ENCODE results near the gene TET2.

Gene TET2

GRCh38 chr4:105122350-105122749 is 24.3 kb upstream of the TET2 start:
- DNase-seq = no peak
- Histone ChIP-seq H3K4me1 (ENCODE audit: control insufficient read depth, insufficient read depth, low read length, poor library complexity, severe bottlenecking) (no peaks in the 10 kb centered on the region), H3K27ac (ENCODE audit: insufficient read depth, low read length, poor library complexity, severe bottlenecking) (no peak overlapping the region), H3K27me3 (replicated peaks; ENCODE audit: control insufficient read depth, insufficient read depth, low read length, poor library complexity, severe bottlenecking) (no peaks in the 10 kb centered on the region), H3K4me3 (ENCODE audit: insufficient read depth, low read depth, low read length, poor library complexity, severe bottlenecking) (no peak overlapping the region), H3K36me3 (ENCODE audit: control insufficient read depth, insufficient read depth, low read length) (no peaks in the 10 kb centered on the region), H3K9me3 (ENCODE audit: control insufficient read depth, low read length) (no peaks in the 10 kb centered on the region)

GRCh38 chr4:105126311-105127169 is 20.1 kb upstream of the TET2 start:
- Histone ChIP-seq H3K4me3 (ENCODE audit: insufficient read depth, low read depth, low read length, poor library complexity, severe bottlenecking) (no peak overlapping the region), H3K36me3 (ENCODE audit: control insufficient read depth, insufficient read depth, low read length) (no peaks in the 10 kb centered on the region), H3K9me3 (ENCODE audit: control insufficient read depth, low read length) (no peaks in the 10 kb centered on the region), H3K27ac (ENCODE audit: insufficient read depth, low read length, poor library complexity, severe bottlenecking) (no peak overlapping the region), H3K27me3 (replicated peaks; ENCODE audit: control insufficient read depth, insufficient read depth, low read length, poor library complexity, severe bottlenecking) (no peaks in the 10 kb centered on the region), H3K4me1 (ENCODE audit: control insufficient read depth, insufficient read depth, low read length, poor library complexity, severe bottlenecking) (no peaks in the 10 kb centered on the region)
- DNase-seq = no peak

DNA sequence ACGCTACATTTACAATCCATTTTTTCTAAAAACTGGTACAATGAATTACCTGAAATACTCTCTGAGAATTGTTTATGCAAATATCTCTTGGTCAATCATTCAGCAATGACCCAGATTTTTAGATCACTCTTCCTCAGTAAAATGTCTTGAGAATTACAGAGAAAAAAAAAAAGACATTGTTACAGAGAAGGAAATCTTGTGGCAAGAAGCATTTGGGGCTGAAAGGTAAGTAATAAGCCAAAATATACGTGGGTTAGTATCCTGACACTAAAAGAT is 19.6 kb upstream of the TET2 start:
- Histone ChIP-seq H3K4me3 (ENCODE audit: insufficient read depth, low read depth, low read length, poor library complexity, severe bottlenecking) (no peak overlapping the region), H3K9me3 (ENCODE audit: control insufficient read depth, low read length) (no peaks in the 10 kb centered on the region), H3K27me3 (replicated peaks; ENCODE audit: control insufficient read depth, insufficient read depth, low read length, poor library complexity, severe bottlenecking) (no peaks in the 10 kb centered on the region), H3K36me3 (ENCODE audit: control insufficient read depth, insufficient read depth, low read length) (no peaks in the 10 kb centered on the region), H3K4me1 (ENCODE audit: control insufficient read depth, insufficient read depth, low read length, poor library complexity, severe bottlenecking) (no peaks in the 10 kb centered on the region), H3K27ac (ENCODE audit: insufficient read depth, low read length, poor library complexity, severe bottlenecking) (no peak overlapping the region)
- no peak for DNase-seq

DNA sequence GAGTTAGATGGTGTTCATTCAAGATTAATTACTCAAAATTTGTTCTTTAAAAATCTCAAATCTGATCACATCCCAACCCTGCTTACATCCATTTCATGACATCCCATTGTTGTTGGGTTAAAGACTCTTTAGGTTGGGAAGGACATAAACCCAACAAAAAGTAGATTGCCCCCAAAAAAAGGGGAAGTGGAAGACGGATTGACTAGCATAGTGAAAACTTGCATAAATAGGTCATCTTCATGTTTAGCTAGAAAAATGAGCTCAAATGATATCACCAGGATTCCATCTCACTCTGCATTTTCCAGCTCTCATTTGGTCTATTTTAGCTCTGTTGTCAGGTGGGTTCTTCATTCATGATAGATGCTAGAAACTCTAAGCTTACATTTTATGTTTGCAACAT is 18.5 kb upstream of the TET2 start:
- no peak overlapping the region for H3K4me3 ChIP-seq (ENCODE audit: insufficient read depth, low read depth, low read length, poor library complexity, severe bottlenecking)
- H3K36me3 ChIP-seq (ENCODE audit: control insufficient read depth, insufficient read depth, low read length) = no peaks in the 10 kb centered on the region
- H3K4me1 ChIP-seq (ENCODE audit: control insufficient read depth, insufficient read depth, low read length, poor library complexity, severe bottlenecking) = no peaks in the 10 kb centered on the region
- H3K27ac ChIP-seq (ENCODE audit: insufficient read depth, low read length, poor library complexity, severe bottlenecking) = no peak overlapping the region
- H3K9me3 ChIP-seq (ENCODE audit: control insufficient read depth, low read length) = no peaks in the 10 kb centered on the region
- H3K27me3 ChIP-seq (replicated peaks; ENCODE audit: control insufficient read depth, insufficient read depth, low read length, poor library complexity, severe bottlenecking) = no peaks in the 10 kb centered on the region
- DNase-seq = no peak

- Histone ChIP-seq H3K4me3 (ENCODE audit: insufficient read depth, low read depth, low read length, poor library complexity, severe bottlenecking) (no peak overlapping the region), H3K27ac (ENCODE audit: insufficient read depth, low read length, poor library complexity, severe bottlenecking) (no peak overlapping the region), H3K36me3 (ENCODE audit: control insufficient read depth, insufficient read depth, low read length) (no peaks in the 10 kb centered on the region), H3K27me3 (replicated peaks; ENCODE audit: control insufficient read depth, insufficient read depth, low read length, poor library complexity, severe bottlenecking) (no peaks in the 10 kb centered on the region), H3K9me3 (ENCODE audit: control insufficient read depth, low read length) (no peaks in the 10 kb centered on the region), H3K4me1 (ENCODE audit: control insufficient read depth, insufficient read depth, low read length, poor library complexity, severe bottlenecking) (no peaks in the 10 kb centered on the region)
- DNase-seq = no peak
Observed at GRCh38 chr4:105129286-105130040, 17.2 kb upstream of the TET2 start.

DNA sequence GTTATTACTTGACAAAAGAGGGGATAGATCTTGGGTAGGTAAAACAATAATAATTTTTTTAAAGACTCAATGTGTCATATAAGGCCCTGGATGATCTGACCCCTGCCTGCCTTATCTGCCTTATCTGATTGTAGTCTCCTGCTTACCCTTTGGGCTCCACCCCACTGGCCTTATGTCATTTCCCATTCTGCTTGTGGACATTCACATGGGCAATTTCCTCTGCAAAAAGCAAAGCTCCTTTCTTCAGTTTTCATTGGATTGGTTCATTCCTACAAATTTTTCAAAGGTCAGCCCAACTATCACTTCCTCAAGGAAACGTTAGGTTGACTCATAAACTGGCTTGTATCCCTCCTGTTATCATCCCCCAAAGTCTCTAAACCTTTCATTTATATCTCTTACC is 15.7 kb upstream of the TET2 start:
- DNase-seq = no peak
- Histone ChIP-seq H3K36me3 (ENCODE audit: control insufficient read depth, insufficient read depth, low read length) (no peaks in the 10 kb centered on the region), H3K9me3 (ENCODE audit: control insufficient read depth, low read length) (no peaks in the 10 kb centered on the region), H3K4me1 (ENCODE audit: control insufficient read depth, insufficient read depth, low read length, poor library complexity, severe bottlenecking) (no peaks in the 10 kb centered on the region), H3K4me3 (ENCODE audit: insufficient read depth, low read depth, low read length, poor library complexity, severe bottlenecking) (no peak overlapping the region), H3K27me3 (replicated peaks; ENCODE audit: control insufficient read depth, insufficient read depth, low read length, poor library complexity, severe bottlenecking) (no peaks in the 10 kb centered on the region), H3K27ac (ENCODE audit: insufficient read depth, low read length, poor library complexity, severe bottlenecking) (no peak overlapping the region)

DNA sequence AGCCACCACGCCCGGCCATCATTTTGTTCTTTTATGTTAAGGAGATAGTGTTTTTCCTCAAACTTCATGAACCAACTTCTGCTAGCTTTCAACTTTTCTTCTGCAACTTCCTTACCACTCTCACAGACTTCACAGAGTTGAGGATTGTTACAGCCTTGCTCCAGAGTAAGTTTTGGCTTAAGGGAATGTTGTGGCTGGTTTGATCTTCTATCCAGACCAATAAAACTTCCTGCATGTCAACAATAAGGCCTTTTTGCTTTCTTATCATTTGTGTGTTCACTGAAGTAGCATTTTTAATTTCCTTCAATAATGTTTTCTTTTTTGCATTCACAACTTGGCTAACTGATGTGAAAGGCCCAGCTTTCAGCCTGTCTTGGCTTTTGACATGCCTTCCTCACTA is 12.7 kb upstream of the TET2 start:
- no peaks in the 10 kb centered on the region for H3K4me1 ChIP-seq (ENCODE audit: control insufficient read depth, insufficient read depth, low read length, poor library complexity, severe bottlenecking)
- DNase-seq = no peak
- H3K27ac ChIP-seq (ENCODE audit: insufficient read depth, low read length, poor library complexity, severe bottlenecking) = no peak overlapping the region
- H3K36me3 ChIP-seq (ENCODE audit: control insufficient read depth, insufficient read depth, low read length) = no peaks in the 10 kb centered on the region
- H3K9me3 ChIP-seq (ENCODE audit: control insufficient read depth, low read length) = no peaks in the 10 kb centered on the region
- no peak overlapping the region for H3K4me3 ChIP-seq (ENCODE audit: insufficient read depth, low read depth, low read length, poor library complexity, severe bottlenecking)
- no peaks in the 10 kb centered on the region for H3K27me3 ChIP-seq (replicated peaks; ENCODE audit: control insufficient read depth, insufficient read depth, low read length, poor library complexity, severe bottlenecking)

GRCh38 chr4:105135785-105136184 is 10.9 kb upstream of the TET2 start:
- no peaks in the 10 kb centered on the region for H3K9me3 ChIP-seq (ENCODE audit: control insufficient read depth, low read length)
- H3K27me3 ChIP-seq (replicated peaks; ENCODE audit: control insufficient read depth, insufficient read depth, low read length, poor library complexity, severe bottlenecking) = no peaks in the 10 kb centered on the region
- H3K27ac ChIP-seq (ENCODE audit: insufficient read depth, low read length, poor library complexity, severe bottlenecking) = no peak overlapping the region
- DNase-seq = no peak
- no peaks in the 10 kb centered on the region for H3K4me1 ChIP-seq (ENCODE audit: control insufficient read depth, insufficient read depth, low read length, poor library complexity, severe bottlenecking)
- no peak overlapping the region for H3K4me3 ChIP-seq (ENCODE audit: insufficient read depth, low read depth, low read length, poor library complexity, severe bottlenecking)
- H3K36me3 ChIP-seq (ENCODE audit: control insufficient read depth, insufficient read depth, low read length) = no peaks in the 10 kb centered on the region

DNA sequence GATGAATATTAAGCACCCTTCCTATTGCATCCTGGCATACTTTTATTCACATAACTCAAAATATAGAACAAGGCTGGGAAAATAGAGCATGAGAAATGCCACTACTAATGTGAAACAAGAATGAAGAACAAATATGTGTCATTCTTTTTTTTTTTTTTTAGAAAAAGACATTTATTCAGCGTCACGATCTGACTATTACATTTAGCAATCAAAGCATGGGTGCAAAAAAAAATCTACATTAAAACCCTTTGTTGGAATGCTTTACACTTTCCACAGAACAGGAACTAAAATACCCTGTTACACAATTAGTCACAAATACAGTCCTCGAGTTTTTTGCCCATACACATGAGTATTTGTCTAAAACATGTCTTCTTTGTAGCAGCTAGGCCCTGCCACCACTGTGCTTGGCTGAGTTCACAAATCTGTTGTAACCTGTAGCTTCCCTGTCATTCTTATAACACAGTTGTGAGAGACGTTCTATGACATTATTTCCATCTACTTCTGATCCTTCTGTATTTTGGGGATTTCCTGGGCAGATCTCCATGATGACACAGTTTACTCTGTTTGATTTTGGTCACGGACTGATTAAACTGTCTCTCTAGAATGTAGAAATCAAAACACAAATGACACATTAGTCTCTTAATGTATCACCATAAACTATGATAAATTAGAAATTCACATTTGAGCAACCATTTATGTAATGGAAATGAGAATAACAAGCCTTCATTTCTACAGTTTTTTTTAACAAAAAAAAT is 9.4 kb upstream of the TET2 start:
- no peak overlapping the region for H3K27ac ChIP-seq (ENCODE audit: insufficient read depth, low read length, poor library complexity, severe bottlenecking)
- no peaks in the 10 kb centered on the region for H3K27me3 ChIP-seq (replicated peaks; ENCODE audit: control insufficient read depth, insufficient read depth, low read length, poor library complexity, severe bottlenecking)
- no peak overlapping the region for H3K4me3 ChIP-seq (ENCODE audit: insufficient read depth, low read depth, low read length, poor library complexity, severe bottlenecking)
- no peaks in the 10 kb centered on the region for H3K36me3 ChIP-seq (ENCODE audit: control insufficient read depth, insufficient read depth, low read length)
- no peaks in the 10 kb centered on the region for H3K4me1 ChIP-seq (ENCODE audit: control insufficient read depth, insufficient read depth, low read length, poor library complexity, severe bottlenecking)
- H3K9me3 ChIP-seq (ENCODE audit: control insufficient read depth, low read length) = no peaks in the 10 kb centered on the region
- DNase-seq = no peak

- H3K4me1 ChIP-seq (ENCODE audit: control insufficient read depth, insufficient read depth, low read length, poor library complexity, severe bottlenecking) = no peaks in the 10 kb centered on the region
- H3K9me3 ChIP-seq (ENCODE audit: control insufficient read depth, low read length) = no peaks in the 10 kb centered on the region
- no peaks in the 10 kb centered on the region for H3K36me3 ChIP-seq (ENCODE audit: control insufficient read depth, insufficient read depth, low read length)
- H3K4me3 ChIP-seq (ENCODE audit: insufficient read depth, low read depth, low read length, poor library complexity, severe bottlenecking) = no peak overlapping the region
- H3K27me3 ChIP-seq (replicated peaks; ENCODE audit: control insufficient read depth, insufficient read depth, low read length, poor library complexity, severe bottlenecking) = no peaks in the 10 kb centered on the region
- H3K27ac ChIP-seq (ENCODE audit: insufficient read depth, low read length, poor library complexity, severe bottlenecking) = no peak overlapping the region
- DNase-seq = no peak
Observed at GRCh38 chr4:105139646-105140045, 7.0 kb upstream of the TET2 start.
